A549 treated with ZK216348 at 1 μM for 4 hours (cell line): ENCODE results near the gene LRRC34. TPM values are rescaled to one million over a fixed set of nuclear protein-coding genes. Genes with fewer than 3 reads are reported as not detected.

Experiments
- total RNA-seq: library from RNA; stranded (reverse); fragments of 200-300 nt; extraction: Qiagen RNA extraction; gene quantifications from 5 replicates; pipeline ENCODE4 v1.2.3, GENCODE V29; 2022; ENCODE audit warnings: low read depth

The LRRC34 gene, protein sequence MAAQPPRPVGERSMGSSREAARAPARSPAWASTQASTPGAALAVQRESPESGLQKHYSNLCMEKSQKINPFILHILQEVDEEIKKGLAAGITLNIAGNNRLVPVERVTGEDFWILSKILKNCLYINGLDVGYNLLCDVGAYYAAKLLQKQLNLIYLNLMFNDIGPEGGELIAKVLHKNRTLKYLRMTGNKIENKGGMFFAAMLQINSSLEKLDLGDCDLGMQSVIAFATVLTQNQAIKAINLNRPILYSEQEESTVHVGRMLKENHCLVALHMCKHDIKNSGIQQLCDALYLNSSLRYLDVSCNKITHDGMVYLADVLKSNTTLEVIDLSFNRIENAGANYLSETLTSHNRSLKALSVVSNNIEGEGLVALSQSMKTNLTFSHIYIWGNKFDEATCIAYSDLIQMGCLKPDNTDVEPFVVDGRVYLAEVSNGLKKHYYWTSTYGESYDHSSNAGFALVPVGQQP
- not detected in 5 replicates for total RNA-seq

DNA sequence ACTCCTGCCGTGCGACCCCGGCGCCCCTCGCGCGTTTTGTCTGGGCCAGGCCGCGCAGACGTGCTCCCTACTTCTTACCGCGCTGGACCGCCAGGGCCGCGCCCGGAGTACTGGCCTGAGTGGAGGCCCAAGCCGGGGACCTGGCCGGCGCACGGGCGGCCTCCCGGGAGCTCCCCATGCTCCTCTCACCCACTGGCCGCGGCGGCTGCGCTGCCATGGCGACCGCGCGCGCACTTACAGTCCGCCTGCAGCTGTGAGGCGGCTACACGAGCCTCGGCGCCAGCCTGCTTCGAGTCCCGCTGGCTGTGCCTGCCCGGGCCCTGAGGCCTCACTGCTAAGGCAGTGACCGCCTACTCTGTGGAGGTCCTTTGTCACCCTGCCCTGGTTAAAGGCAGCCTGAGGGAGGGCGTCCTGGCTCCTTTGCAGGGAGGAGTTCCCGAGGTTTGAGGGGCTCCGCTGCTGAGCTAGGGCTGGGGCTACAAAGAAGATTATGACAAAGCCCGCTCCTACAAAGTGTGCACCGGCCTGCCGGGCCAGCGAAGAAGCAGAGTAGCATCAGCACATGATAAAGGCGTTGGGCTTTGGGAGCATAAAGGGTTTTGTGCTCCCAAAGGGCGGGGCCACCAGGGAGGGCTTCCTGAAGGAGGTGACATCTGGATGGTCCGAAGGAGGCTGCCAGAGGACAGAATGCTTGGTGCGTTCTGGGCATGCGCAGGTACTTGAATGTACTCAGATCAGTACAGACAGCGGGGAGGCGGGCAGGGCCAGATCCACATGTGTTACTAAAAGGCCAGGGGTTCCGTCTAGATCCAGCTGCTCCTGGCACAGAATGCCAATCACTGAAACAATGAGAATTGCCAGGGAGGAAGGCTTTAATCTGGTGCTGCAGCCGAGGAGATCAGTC, at the start of gene LRRC34, which contains the start of gene LRRIQ4:
Gene LRRC34, minus strand, starts transcription at position 573 of the 904 bp plus-strand sequence. Its CDS starts 356 bp downstream, at position 217.
Gene LRRIQ4, plus strand, starts transcription at position 539 of the 904 bp plus-strand sequence. CDS start 9,052 bp downstream, outside the sequence.

DNA sequence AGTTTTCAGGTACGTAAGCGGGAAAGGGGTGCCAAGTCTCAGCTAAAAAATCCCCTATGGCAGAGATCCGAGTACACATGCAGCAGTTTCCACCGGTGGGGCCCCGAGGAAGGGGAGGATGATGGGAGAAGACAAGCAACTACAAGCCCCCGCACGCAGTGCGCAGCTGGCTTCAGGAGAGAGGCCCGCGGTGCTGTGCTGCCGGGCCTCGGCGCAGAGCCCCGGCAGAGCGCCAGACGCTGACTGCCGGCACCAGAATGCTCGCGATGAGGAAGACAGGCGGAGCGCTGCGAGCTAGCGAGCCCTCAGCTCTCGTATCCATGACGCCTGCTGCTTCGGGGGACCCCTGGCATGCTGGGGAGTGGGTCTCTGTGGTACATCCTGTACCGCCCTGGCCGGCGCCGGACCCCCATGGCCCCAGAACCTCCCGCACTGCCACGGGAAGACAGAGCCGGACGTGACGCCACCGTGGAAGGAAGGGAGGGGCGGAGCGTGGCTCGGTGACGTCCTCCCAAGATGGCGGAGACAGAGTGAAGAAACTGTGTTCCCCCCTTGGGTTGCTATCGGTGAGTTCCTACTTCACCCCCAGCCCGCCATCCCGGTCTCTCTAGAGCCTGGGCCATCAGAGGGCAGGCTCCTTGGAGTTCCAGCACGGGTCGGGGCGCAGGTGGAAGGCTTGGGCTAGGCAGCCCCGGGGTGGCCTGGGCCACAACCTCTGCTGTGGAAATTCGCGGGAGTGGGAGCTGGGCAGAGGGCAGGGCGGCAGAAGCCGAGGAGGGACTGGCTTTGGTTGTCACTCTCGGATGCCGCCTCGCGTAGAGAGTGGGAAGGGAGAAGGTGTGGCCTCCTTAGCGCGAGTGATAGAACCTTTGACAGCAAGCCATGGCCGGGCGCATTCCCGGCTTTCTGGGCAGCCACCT, 39.5 kb downstream of the LRRC34 start, which contains the start of gene MYNN:
Gene MYNN, plus strand, starts transcription at position 500 of the 920 bp plus-strand sequence. CDS start 900 bp downstream, outside the sequence.

DNA sequence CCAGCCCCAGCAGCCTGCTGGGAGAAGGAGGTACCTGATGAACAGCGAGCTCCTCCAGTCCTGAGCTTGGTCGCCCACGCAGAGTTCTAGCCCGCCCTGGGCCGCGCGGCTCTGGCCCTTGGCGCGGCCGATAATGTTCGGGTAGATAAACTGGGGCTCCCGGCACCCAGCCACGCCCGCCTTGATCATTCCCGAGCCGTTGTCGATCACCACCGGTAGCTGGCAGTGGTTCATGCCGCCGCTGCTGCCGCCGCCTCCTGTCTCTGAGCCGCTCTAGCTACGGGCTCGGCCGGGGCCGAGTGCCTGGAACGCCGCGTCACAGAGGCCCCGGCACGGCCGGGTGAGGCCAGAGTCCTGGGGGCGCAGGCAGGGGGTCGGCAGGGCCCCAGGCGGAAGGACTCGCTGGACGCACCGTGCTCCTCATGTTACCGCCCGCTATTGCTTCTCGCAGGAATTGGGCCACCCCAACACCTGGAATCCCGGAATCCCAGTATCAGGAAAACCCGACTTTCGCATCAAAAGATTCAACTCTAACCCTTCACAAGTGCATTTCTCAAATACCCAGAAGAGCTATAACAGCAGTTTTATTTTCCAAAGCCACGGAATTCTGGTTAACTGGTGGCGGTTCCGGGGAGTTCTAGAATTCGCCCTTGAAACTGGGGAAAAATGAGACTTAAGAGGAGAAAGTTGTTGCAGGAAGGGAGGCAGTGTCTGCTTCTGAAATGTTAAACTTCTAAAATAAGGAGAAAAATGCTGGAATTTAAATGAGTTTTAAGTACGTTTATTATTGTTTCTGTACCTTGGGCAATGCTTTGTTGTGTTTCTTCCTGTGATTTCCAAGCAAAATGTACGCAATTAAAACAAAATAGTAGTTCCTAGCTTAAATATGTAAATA, 43.2 kb downstream of the LRRC34 start, which contains the start of gene ACTRT3:
Gene ACTRT3, minus strand, starts transcription at position 275 of the 895 bp plus-strand sequence. Its CDS starts 41 bp downstream, at position 234.

DNA sequence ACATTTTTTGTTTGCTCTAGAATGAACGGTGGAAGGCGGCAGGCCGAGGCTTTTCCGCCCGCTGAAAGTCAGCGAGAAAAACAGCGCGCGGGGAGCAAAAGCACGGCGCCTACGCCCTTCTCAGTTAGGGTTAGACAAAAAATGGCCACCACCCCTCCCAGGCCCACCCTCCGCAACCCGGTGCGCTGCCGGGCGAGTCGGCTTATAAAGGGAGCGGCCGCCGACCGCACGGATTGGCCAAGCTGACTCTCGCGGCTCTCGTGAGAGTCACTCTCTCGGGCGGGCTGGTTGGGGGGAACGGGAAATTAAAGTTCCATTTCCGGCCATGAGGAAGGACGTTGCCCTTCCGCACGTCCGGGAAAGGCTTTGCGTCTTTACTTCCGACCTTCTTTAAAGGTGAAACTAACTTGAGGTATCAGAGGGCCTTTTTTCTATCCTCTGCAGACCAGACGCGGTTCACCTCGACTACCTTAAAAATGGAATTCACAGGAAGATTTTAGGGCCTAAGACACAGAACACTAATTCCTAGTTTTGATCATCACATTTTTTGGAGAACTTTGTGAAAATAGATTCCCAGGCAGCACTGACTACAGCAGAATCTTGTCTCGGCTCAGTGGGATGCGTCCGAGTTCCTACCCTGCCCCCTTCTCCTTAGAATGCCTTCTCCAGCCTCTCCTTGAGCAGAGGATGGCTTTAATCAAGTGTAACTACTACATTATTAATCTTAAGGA, 47.7 kb downstream of the LRRC34 start, which contains the start of gene TERC:
Gene TERC, minus strand, starts transcription at position 179 of the 731 bp plus-strand sequence.

Other genes starting within 250 kb of the LRRC34 start
- gene MECOM, start 149.2 kb downstream of the LRRC34 start, total RNA-seq, result 0.04 to 0.11 TPM in 2 of 5 replicates, not detected in the others
- gene TERC, start 47.8 kb downstream of the LRRC34 start, total RNA-seq, result not detected in 5 replicates
- 2.9 to 3.6 TPM (median 3.4 TPM) in 5 replicates for gene ACTRT3, start 43.3 kb downstream of the LRRC34 start, total RNA-seq
- 8.2 to 10.6 TPM (median 9.2 TPM) in 5 replicates for gene MYNN, start 39.5 kb downstream of the LRRC34 start, total RNA-seq
- not detected in 5 replicates for gene LRRIQ4, start within 50 bp of the LRRC34 start, total RNA-seq
- gene LRRC31, start 57.0 kb upstream of the LRRC34 start, total RNA-seq, result not detected in 5 replicates
- not detected in 5 replicates for gene SAMD7, start 98.7 kb upstream of the LRRC34 start, total RNA-seq
- 83.5 to 188 TPM (median 94.6 TPM) in 5 replicates for gene SEC62, start 153.9 kb upstream of the LRRC34 start, total RNA-seq
- 1.1 to 2.4 TPM (median 1.9 TPM) in 5 replicates for gene GPR160, start 225.1 kb upstream of the LRRC34 start, total RNA-seq